ENCODE results near the gene NOC2L. TPM values are rescaled to one million over a fixed set of nuclear protein-coding genes. Genes with fewer than 3 reads are reported as not detected.

The NOC2L gene
- total and polyA plus RNA-seq, 12 donors = 38.3 to 64.8 (median 43.5) TPM

DNA sequence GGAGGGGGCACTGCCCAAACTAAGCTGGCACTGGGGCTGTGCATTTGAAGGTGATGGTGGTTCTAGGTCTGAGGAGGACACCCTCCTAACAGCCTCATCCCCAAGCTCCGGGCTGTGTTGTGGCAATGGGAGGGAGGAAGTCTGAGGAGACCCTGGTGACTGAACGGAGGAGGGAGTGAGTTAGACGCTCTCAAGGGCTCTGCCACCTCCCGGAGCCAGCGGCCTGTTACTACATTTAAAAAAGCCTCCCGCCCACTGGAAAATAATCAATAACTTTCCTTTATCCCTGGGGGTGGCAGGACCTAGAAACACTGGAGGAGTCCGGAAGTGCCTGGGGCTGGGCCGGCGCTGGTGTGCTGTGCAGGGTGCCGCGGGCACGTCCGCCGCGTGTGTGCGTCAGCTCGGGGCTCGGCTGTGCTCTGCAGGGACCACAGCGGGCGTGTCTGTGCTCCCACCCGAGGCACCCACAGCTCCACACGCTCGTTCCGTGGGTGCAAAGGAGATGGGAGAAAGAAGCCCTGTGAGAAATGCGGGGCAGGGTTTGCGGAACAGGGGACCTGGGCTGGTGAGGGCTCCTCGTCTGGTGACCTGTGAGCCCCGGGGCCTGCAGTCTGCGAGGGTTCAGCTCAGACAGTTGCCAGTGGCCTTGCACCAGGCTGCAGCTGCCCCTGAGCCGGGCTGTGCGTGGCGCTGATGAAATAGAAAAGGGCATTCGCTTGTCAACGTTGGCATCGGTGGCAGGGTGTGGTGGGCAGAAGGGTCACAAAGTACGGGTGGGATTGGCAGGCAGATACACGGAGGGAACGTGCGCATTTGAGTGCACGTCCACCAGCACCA lies 30.0 kb downstream of the NOC2L start:
- no peak for ATAC-seq
- peaks cover 21 to 89% (median 84%) of the 10 kb centered on the region in 7 donors for H3K27me3 ChIP-seq
- no peak for TF ChIP-seq CTCF (IDR thresholded peaks at IDR 0.05)
- intact Hi-C loops (cut with DNase I) = no loop called here
- no peaks in the 10 kb centered on the region for H3K9me3 ChIP-seq
- H3K4me1 ChIP-seq = peaks cover 3 to 18% (median 12%) of the 10 kb centered on the region in 9 donors
- no peak for DNase-seq
- no peaks in the 10 kb centered on the region for H3K36me3 ChIP-seq
- no peak overlapping the region for H3K27ac ChIP-seq
- 73% methylated on average over 40 of the region's 40 CpGs for WGBS, 2 donors
- no peak overlapping the region for H3K4me3 ChIP-seq

GRCh38 chr1:927748-928147 lies 31.3 kb downstream of the NOC2L start:
- no peaks in the 10 kb centered on the region for H3K9me3 ChIP-seq
- ATAC-seq (no peak), DNase-seq (no peak)
- H3K4me1 ChIP-seq = peaks cover 9 to 25% (median 20%) of the 10 kb centered on the region in 9 donors
- H3K27me3 ChIP-seq = peaks cover 14 to 89% (median 83%) of the 10 kb centered on the region in 7 donors
- no peak overlapping the region for H3K4me3 ChIP-seq
- no peaks in the 10 kb centered on the region for H3K36me3 ChIP-seq
- TF ChIP-seq CTCF (IDR thresholded peaks at IDR 0.05) = no peak
- H3K27ac ChIP-seq = no peak overlapping the region
- intact Hi-C loops (cut with DNase I) = no loop called here
- 51 to 53% methylated on average over 10 of the region's 10 CpGs for WGBS, 2 donors

- no peaks in the 10 kb centered on the region for H3K9me3 ChIP-seq
- WGBS, 2 donors = 53 to 66% methylated on average over 9 of the region's 9 CpGs
- TF ChIP-seq CTCF (IDR thresholded peaks at IDR 0.05) = no peak
- ATAC-seq (no peak), DNase-seq (no peak)
- H3K27me3 ChIP-seq = peaks cover 14 to 90% (median 82%) of the 10 kb centered on the region in 7 donors
- intact Hi-C loops (cut with DNase I) = no loop called here
- peaks cover 9 to 29% (median 22%) of the 10 kb centered on the region in 9 donors for H3K4me1 ChIP-seq
- H3K36me3 ChIP-seq = no peaks in the 10 kb centered on the region
- no peak overlapping the region for H3K27ac ChIP-seq
- H3K4me3 ChIP-seq = no peak overlapping the region
Measured at GRCh38 chr1:927234-927633, 31.8 kb downstream of the NOC2L start.

DNA sequence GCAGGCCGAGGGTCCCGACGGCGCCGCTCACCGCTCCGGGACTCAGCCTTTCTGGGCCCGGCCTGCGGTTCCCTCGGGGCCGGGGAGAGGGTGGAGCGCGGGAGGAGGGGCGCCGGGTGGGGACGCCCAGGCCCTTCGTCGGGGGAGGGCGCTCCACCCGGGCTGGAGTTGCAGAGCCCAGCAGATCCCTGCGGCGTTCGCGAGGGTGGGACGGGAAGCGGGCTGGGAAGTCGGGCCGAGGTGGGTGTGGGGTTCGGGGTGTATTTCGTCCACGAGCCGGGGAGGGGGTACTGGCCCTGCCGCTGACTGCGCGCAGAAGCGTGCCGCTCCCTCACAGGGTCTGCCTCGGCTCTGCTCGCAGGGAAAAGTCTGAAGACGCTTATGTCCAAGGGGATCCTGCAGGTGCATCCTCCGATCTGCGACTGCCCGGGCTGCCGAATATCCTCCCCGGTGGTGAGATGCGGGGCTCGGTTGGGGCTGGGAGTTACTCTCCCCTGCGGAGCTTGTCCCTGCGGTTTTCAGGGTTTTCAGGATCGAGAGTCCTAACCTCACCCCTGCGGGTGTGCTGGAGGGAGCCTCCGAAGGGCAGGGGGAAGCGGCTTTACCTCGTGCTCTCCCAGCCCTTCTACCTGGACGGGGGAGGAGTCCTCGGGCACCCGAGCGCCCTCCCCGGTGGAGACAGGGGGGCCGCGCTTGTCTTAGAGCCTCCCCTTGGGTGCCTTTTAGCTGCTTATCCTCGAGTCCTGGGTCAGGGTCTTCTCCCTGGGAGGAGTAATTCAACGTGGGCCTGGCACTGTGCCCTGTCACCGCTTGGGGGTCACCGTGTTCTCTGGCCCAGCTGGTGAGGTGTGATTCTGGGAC lies 33.3 kb downstream of the NOC2L start:
- ATAC-seq = peak in 5 of 8 donors; percentile 22 to 45 (median 34)
- H3K4me3 ChIP-seq = peak overlapping the region in 9 of 10 donors; percentile 35 to 63 (median 53)
- WGBS, 2 donors = 7 to 8% methylated on average over 54 to 65 of the region's 65 CpGs
- peak in 1 of 2 donors; percentile 51 for DNase-seq
- H3K4me1 ChIP-seq = peaks cover 14 to 40% (median 27%) of the 10 kb centered on the region in 9 donors
- peaks cover 14 to 93% (median 81%) of the 10 kb centered on the region in 7 donors for H3K27me3 ChIP-seq
- no peaks in the 10 kb centered on the region for H3K36me3 ChIP-seq
- intact Hi-C loops (cut with DNase I) = no loop called here
- TF ChIP-seq CTCF (IDR thresholded peaks at IDR 0.05) = no peak
- no peak overlapping the region for H3K27ac ChIP-seq
- H3K9me3 ChIP-seq = no peaks in the 10 kb centered on the region
